SK-N-SH (cell line): ENCODE results near the gene INPP5A.

ENCODE experiments used
- POLR2AphosphoS5 ChIP-seq: IDR thresholded peaks from 2 replicates; pipeline ENCODE4 v1.6.1; 2012; ENCODE audit warnings: low read depth, low read length
- YY1 ChIP-seq: IDR thresholded peaks from 2 replicates; pipeline ENCODE4 v1.4.0; 2012; ENCODE audit warnings: low read depth, mild to moderate bottlenecking
- TF ChIP-seq, protein P1 (sequence below): fragments of 200-600 bp; sonication (generic); IDR thresholded peaks from 2 replicates; pipeline ENCODE4 v1.6.1; 2017; ENCODE audit warnings: antibody characterized with exemption, mild to moderate bottlenecking, moderate library complexity
- TF ChIP-seq, protein P2 (sequence below): fragments of 150-350 bp; IDR thresholded peaks from 2 replicates; pipeline ENCODE4 v1.6.1; 2017; ENCODE audit warnings: antibody characterized with exemption, low read length, low read depth, borderline replicate concordance

DNA sequence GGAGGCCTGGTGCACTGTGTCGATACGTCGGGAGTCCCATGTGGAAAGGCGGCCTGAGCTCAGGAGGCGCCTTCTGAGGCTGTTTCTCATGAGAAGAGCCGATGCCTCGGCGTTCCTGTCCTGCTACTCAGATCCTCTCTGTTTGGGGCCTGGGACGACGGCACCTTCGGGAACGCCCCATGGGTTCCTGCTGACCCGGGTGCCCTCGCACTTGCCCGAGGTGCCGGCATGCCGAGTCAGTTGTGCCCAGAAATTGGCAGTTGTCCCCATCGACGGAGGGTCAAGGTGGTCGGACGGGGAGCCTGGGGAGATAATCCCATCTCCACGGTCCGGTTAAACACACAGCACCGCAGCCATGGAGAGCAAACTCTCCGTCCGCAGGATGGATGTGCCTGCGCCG, 215.4 kb downstream of the INPP5A start:
- TF ChIP-seq, protein P1, sequence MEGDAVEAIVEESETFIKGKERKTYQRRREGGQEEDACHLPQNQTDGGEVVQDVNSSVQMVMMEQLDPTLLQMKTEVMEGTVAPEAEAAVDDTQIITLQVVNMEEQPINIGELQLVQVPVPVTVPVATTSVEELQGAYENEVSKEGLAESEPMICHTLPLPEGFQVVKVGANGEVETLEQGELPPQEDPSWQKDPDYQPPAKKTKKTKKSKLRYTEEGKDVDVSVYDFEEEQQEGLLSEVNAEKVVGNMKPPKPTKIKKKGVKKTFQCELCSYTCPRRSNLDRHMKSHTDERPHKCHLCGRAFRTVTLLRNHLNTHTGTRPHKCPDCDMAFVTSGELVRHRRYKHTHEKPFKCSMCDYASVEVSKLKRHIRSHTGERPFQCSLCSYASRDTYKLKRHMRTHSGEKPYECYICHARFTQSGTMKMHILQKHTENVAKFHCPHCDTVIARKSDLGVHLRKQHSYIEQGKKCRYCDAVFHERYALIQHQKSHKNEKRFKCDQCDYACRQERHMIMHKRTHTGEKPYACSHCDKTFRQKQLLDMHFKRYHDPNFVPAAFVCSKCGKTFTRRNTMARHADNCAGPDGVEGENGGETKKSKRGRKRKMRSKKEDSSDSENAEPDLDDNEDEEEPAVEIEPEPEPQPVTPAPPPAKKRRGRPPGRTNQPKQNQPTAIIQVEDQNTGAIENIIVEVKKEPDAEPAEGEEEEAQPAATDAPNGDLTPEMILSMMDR: no peak
- TF ChIP-seq POLR2AphosphoS5 (no peak), YY1 (no peak)
- TF ChIP-seq, protein P2, sequence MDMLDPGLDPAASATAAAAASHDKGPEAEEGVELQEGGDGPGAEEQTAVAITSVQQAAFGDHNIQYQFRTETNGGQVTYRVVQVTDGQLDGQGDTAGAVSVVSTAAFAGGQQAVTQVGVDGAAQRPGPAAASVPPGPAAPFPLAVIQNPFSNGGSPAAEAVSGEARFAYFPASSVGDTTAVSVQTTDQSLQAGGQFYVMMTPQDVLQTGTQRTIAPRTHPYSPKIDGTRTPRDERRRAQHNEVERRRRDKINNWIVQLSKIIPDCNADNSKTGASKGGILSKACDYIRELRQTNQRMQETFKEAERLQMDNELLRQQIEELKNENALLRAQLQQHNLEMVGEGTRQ: no peak
